HepG2 (cell line): Measurements from ENCODE around the gene ZNF764. TPM values are rescaled to one million over a fixed set of nuclear protein-coding genes. Genes with fewer than 3 reads are reported as not detected.
A peak's percentile ranks its signal among the peaks of the same experiment; 100 is the strongest.

Experiments
- AGO1 ChIP-seq: fragments of 200-400 bp; formaldehyde crosslinking; IDR thresholded peaks from 2 replicates; pipeline ENCODE4 v1.6.1; 2017; ENCODE audit warnings: mild to moderate bottlenecking, low read depth, low read length, moderate library complexity; ENCODE audit not compliant: poor library complexity, severe bottlenecking
- ARNT2 ChIP-seq: sonication (generic); formaldehyde crosslinking; IDR thresholded peaks from 2 replicates; pipeline ENCODE4 v1.8.0; 2022; ENCODE audit warnings: mild to moderate bottlenecking, low read depth, missing genetic modification reagents, moderate library complexity
- CCDC6 ChIP-seq: sonication (generic); formaldehyde crosslinking; IDR thresholded peaks from 2 replicates; pipeline ENCODE4 v1.8.1; 2022; ENCODE audit warnings: mild to moderate bottlenecking, missing genetic modification reagents, moderate library complexity
- DRAP1 ChIP-seq: IDR thresholded peaks from 2 replicates; pipeline ENCODE4 v1.6.1; 2016; ENCODE audit warnings: missing genetic modification reagents, missing compliant biosample characterization
- IRX3 ChIP-seq: sonication (generic); formaldehyde crosslinking; IDR thresholded peaks from 2 replicates; pipeline ENCODE4 v1.8.1; 2023; ENCODE audit warnings: mild to moderate bottlenecking, low read depth, missing genetic modification reagents, borderline replicate concordance
- MYPOP ChIP-seq: sonication (generic); formaldehyde crosslinking; IDR thresholded peaks from 2 replicates; pipeline ENCODE4 v1.8.1; 2023; ENCODE audit warnings: mild to moderate bottlenecking, moderate library complexity, missing genetic modification reagents
- NR2C2 ChIP-seq: sonication (generic); formaldehyde crosslinking; IDR thresholded peaks from 2 replicates; pipeline ENCODE4 v1.4.0; 2020; ENCODE audit warnings: missing genetic modification reagents, mild to moderate bottlenecking, moderate library complexity, borderline replicate concordance
- PRDM15 ChIP-seq: sonication (generic); formaldehyde crosslinking; IDR thresholded peaks from 2 replicates; pipeline ENCODE4 v1.4.0; 2020; ENCODE audit warnings: missing genetic modification reagents
- PREB ChIP-seq: sonication (generic); formaldehyde crosslinking; IDR thresholded peaks from 2 replicates; pipeline ENCODE4 v1.4.0; 2020; ENCODE audit warnings: missing genetic modification reagents
- RARA ChIP-seq: IDR thresholded peaks from 2 replicates; pipeline ENCODE4 v1.6.1; 2016; ENCODE audit warnings: missing genetic modification reagents, missing compliant biosample characterization
- RFX3 ChIP-seq: IDR thresholded peaks from 2 replicates; pipeline ENCODE4 v1.6.1; 2016; ENCODE audit warnings: missing biosample characterization, missing genetic modification reagents
- SMARCC2 ChIP-seq: fragments of 450-650 bp; IDR thresholded peaks from 2 replicates; pipeline ENCODE4 v1.6.1; 2017; ENCODE audit warnings: antibody characterized with exemption, mild to moderate bottlenecking
- SRY ChIP-seq: sonication (generic); formaldehyde crosslinking; IDR thresholded peaks from 2 replicates; pipeline ENCODE4 v1.8.0; 2022; ENCODE audit warnings: mild to moderate bottlenecking, missing genetic modification reagents
- SYNCRIP ChIP-seq: fragments of 200-400 bp; formaldehyde crosslinking; IDR thresholded peaks from 2 replicates; pipeline ENCODE4 v1.6.1; 2018; ENCODE audit warnings: mild to moderate bottlenecking, low read depth, low read length; ENCODE audit not compliant: insufficient read depth
- ZBTB21 ChIP-seq: sonication (generic); formaldehyde crosslinking; IDR thresholded peaks from 2 replicates; pipeline ENCODE4 v1.4.0; 2020; ENCODE audit warnings: missing genetic modification reagents
- ZBTB3 ChIP-seq: sonication (generic); formaldehyde crosslinking; IDR thresholded peaks from 2 replicates; pipeline ENCODE4 v1.4.0; 2020; ENCODE audit warnings: low read depth, mild to moderate bottlenecking, moderate library complexity, missing genetic modification reagents, borderline replicate concordance
- ZNF101 ChIP-seq: sonication (generic); formaldehyde crosslinking; IDR thresholded peaks from 2 replicates; pipeline ENCODE4 v1.4.0; 2020; ENCODE audit warnings: mild to moderate bottlenecking, low read depth, missing genetic modification reagents, borderline replicate concordance
- ZNF160 ChIP-seq: sonication (generic); formaldehyde crosslinking; IDR thresholded peaks from 2 replicates; pipeline ENCODE4 v1.8.0; 2022; ENCODE audit warnings: mild to moderate bottlenecking, inconsistent platforms, missing genetic modification reagents
- ZNF20 ChIP-seq: sonication (generic); formaldehyde crosslinking; IDR thresholded peaks from 2 replicates; pipeline ENCODE4 v1.4.0; 2020; ENCODE audit warnings: mild to moderate bottlenecking, moderate library complexity, missing genetic modification reagents
- ZNF335 ChIP-seq: sonication (generic); formaldehyde crosslinking; IDR thresholded peaks from 2 replicates; pipeline ENCODE4 v1.4.0; 2020; ENCODE audit warnings: missing genetic modification reagents
- ZNF441 ChIP-seq: sonication (generic); formaldehyde crosslinking; IDR thresholded peaks from 2 replicates; pipeline ENCODE4 v1.7.0; 2021; ENCODE audit warnings: missing genetic modification reagents, borderline replicate concordance
- ZNF552 ChIP-seq: sonication (generic); formaldehyde crosslinking; IDR thresholded peaks from 2 replicates; pipeline ENCODE4 v1.9.0; 2022; ENCODE audit warnings: missing genetic modification reagents, mild to moderate bottlenecking, borderline replicate concordance
- ZNF83 ChIP-seq: sonication (generic); formaldehyde crosslinking; IDR thresholded peaks from 2 replicates; pipeline ENCODE4 v1.4.0; 2020; ENCODE audit warnings: missing genetic modification reagents, mild to moderate bottlenecking, borderline replicate concordance
- polyA plus RNA-seq, 8 experiments: library from polyadenylated mRNA; depleted of rRNA in 3 of 8; stranded (reverse) in 7 of 8; unstranded in 1 of 8; fragments of >200 nt; fragmentation: Illumina TruSeq in 4 of 8; extraction: Trizol in 4 of 8; gene quantifications; 2 replicates each; pipeline versions ENCODE4 v1.2.1 to v1.2.3, GENCODE V29; 2011 to 2016; ENCODE audit warnings: low read depth in 4 of 8, missing spikeins in 1 of 8, mixed read lengths in 1 of 8; ENCODE audit not compliant: insufficient read depth in 1 of 8
- total RNA-seq, 5 experiments: library from RNA; depleted of rRNA; stranded (reverse); fragments of >200 nt; fragmentation: Illumina TruSeq; extraction: Trizol; gene quantifications; 2 replicates each; pipeline ENCODE4 v1.2.3, GENCODE V29; 2016; ENCODE audit warnings: low read depth in 1 of 5

Gene ZNF764
- total and polyA plus RNA-seq, 2 of the 13 experiments (the other 11 are each of a cell fraction or from before 2014, with no cell fraction given): 4.1 to 9.1 TPM

- TF ChIP-seq SRY (peak; percentile 45), AGO1 (no peak), ZNF335 (CRISPR knock-in tag) (no peak), IRX3 (CRISPR knock-in tag) (peak; percentile 47; the same call in 1 of the 2 replicates), NR2C2 (peak; percentile 62; the same call in 1 of the 2 replicates), ZNF441 (CRISPR knock-in tag) (peak; percentile 40; the same call in 1 of the 2 replicates), ZNF83 (no peak), RFX3 (CRISPR knock-in tag) (no peak), SMARCC2 (no peak), MYPOP (CRISPR knock-in tag) (0 out of 2 replicates have a peak, but pooled peaks have one; percentile 21), ZNF20 (0 out of 2 replicates have a peak, but pooled peaks have one; percentile 34), PRDM15 (0 out of 2 replicates have a peak, but pooled peaks have one; percentile 22), ZNF160 (CRISPR knock-in tag) (0 out of 2 replicates have a peak, but pooled peaks have one; percentile 39), PREB (CRISPR knock-in tag) (no peak), CCDC6 (CRISPR knock-in tag) (peak; percentile 35; the same call in 1 of the 2 replicates), ARNT2 (no peak; the same call in 1 of the 2 replicates), RARA (CRISPR knock-in tag) (no peak; the same call in 1 of the 2 replicates), DRAP1 (CRISPR knock-in tag) (no peak), ZNF552 (CRISPR knock-in tag) (no peak), ZNF101 (CRISPR knock-in tag) (no peak), ZBTB3 (CRISPR knock-in tag) (peak; percentile 79; the same call in 1 of the 2 replicates), ZBTB21 (CRISPR knock-in tag) (no peak), SYNCRIP (no peak)
Observed at GRCh38 chr16:30526137-30526822, 31.9 kb downstream of the ZNF764 start, which contains the start of gene ZNF768 (continued).
